H1 (cell line): ENCODE measurements around the gene TMEM117. TPM values are rescaled to one million over a fixed set of nuclear protein-coding genes. Genes with fewer than 3 reads are reported as not detected.

Source experiments
- CTCF ChIA-PET: fragments of 300-600 bp; sonication (Branson Sonifier 250); formaldehyde crosslinking; loops from one replicate; lab custom pipeline; 2021; ENCODE audit not compliant: partially characterized antibody; lab: Charles Lee
- POLR2A ChIA-PET: fragments of 300-600 bp; sonication (Branson Sonifier 250); formaldehyde crosslinking; loops from one replicate; lab custom pipeline; 2021; ENCODE audit warnings: inconsistent platforms; ENCODE audit not compliant: partially characterized antibody; lab: Charles Lee
- DNase-seq, 2 experiments: peaks; one replicate each; pipeline versions ENCODE4 v3.0.0 to v3.0.0-alpha.2; 2010 to 2022; ENCODE audit warnings: low spot score in 2 of 2, low read depth in 1 of 2, mixed read lengths in 1 of 2
- FAIRE-seq: peaks from 2 replicates; lab custom pipeline; 2011; peaks lifted over from hg19 to GRCh38; lab: Jason Lieb, UNC
- H2AFZ ChIP-seq: 2 replicates; pipeline ENCODE4 v1.8.1; 2012; ENCODE audit warnings: low read length, inconsistent platforms
- H2AK5ac ChIP-seq: 2 replicates; pipeline ENCODE4 v1.6.1; 2013; ENCODE audit warnings: low read depth, low read length
- H2BK120ac ChIP-seq: replicated peaks from 2 replicates; pipeline ENCODE3; 2013; ENCODE audit warnings: low read depth, low read length, inconsistent platforms
- H2BK12ac ChIP-seq: 2 replicates; pipeline ENCODE4 v1.6.1; 2013; ENCODE audit warnings: low read depth, low read length
- H2BK15ac ChIP-seq: 2 replicates; pipeline ENCODE4 v1.6.1; 2013; ENCODE audit warnings: low read length
- H2BK20ac ChIP-seq: 2 replicates; pipeline ENCODE4 v1.6.1; 2013; ENCODE audit warnings: low read length
- H2BK5ac ChIP-seq: 2 replicates; pipeline ENCODE4 v1.6.1; 2013; ENCODE audit warnings: low read depth, low read length
- H3K14ac ChIP-seq: 2 replicates; pipeline ENCODE4 v1.6.1; 2013; ENCODE audit warnings: inconsistent platforms; ENCODE audit not compliant: insufficient read length
- H3K18ac ChIP-seq: 2 replicates; pipeline ENCODE4 v1.6.1; 2013; ENCODE audit warnings: low read length; ENCODE audit errors: extremely low read depth
- H3K23ac ChIP-seq: 2 replicates; pipeline ENCODE4 v1.6.1; 2013; ENCODE audit warnings: inconsistent platforms; ENCODE audit not compliant: insufficient read length
- H3K23me2 ChIP-seq: 2 replicates; pipeline ENCODE4 v1.6.1; 2013; ENCODE audit warnings: low read depth, low read length
- H3K27ac ChIP-seq: 2 replicates; pipeline ENCODE4 v1.6.1; 2011; ENCODE audit warnings: low read depth, low read length, inconsistent platforms
- H3K27me3 ChIP-seq, 4 experiments: replicated peaks in 1 of 4; 1 replicate in 1 of 4; 2 replicates in 3 of 4; pipeline versions ENCODE4 v1.6.1 to v1.8.1; 2011 to 2013; ENCODE audit warnings: low read length in 3 of 4, mild to moderate bottlenecking in 3 of 4, inconsistent platforms in 2 of 4, mixed read lengths in 2 of 4, moderate library complexity in 1 of 4; ENCODE audit not compliant: control insufficient read depth in 3 of 4, insufficient read depth in 3 of 4; ENCODE audit errors: extremely low read depth in 1 of 4
- H3K36me3 ChIP-seq, 4 experiments: 2 replicates each; pipeline versions ENCODE4 v1.6.1 to v1.8.1; 2011 to 2013; ENCODE audit warnings: mild to moderate bottlenecking in 4 of 4, low read length in 3 of 4, moderate library complexity in 2 of 4, control low read depth in 1 of 4, inconsistent platforms in 1 of 4; ENCODE audit not compliant: insufficient read depth in 4 of 4, control insufficient read depth in 2 of 4
- H3K4ac ChIP-seq: replicated peaks from 2 replicates; pipeline ENCODE3; 2013; ENCODE audit warnings: low read length, low read depth, mixed read lengths, inconsistent platforms; ENCODE audit not compliant: insufficient read length
- H3K4me1 ChIP-seq, 4 experiments: replicated peaks in 1 of 4; 1 replicate in 1 of 4; 2 replicates in 3 of 4; pipeline versions ENCODE4 v1.6.1 to v1.8.1; 2011 to 2013; ENCODE audit warnings: low read length in 3 of 4, inconsistent platforms in 2 of 4, mixed read lengths in 1 of 4; ENCODE audit not compliant: insufficient read depth in 4 of 4, control insufficient read depth in 3 of 4
- H3K4me2 ChIP-seq, 2 experiments: 2 replicates each; pipeline versions ENCODE4 v1.6.1 to v1.8.1; 2011 to 2013; ENCODE audit warnings: low read depth in 2 of 2, low read length in 2 of 2, control low read depth in 1 of 2, inconsistent platforms in 1 of 2, mild to moderate bottlenecking in 1 of 2; ENCODE audit not compliant: insufficient read depth in 1 of 2
- H3K4me3 ChIP-seq, 4 experiments: fragments of 200-600, 300-600 bp in 1 of 4; sonication (generic), shearing (Covaris generic), sonication (Bioruptor Twin) in 1 of 4; 2 replicates each; pipeline versions ENCODE4 v1.5.1 to v1.8.1; 2011 to 2016; ENCODE audit warnings: low read length in 4 of 4, low read depth in 3 of 4, control low read depth in 2 of 4, inconsistent platforms in 2 of 4, mild to moderate bottlenecking in 2 of 4, mixed read lengths in 1 of 4, moderate library complexity in 1 of 4; ENCODE audit not compliant: insufficient read depth in 2 of 4; ENCODE audit errors: extremely low read depth in 1 of 4
- H3K56ac ChIP-seq: replicated peaks from 2 replicates; pipeline ENCODE3; 2013; ENCODE audit warnings: low read depth, mild to moderate bottlenecking, mixed read lengths, low read length, inconsistent platforms; ENCODE audit not compliant: insufficient read length
- H3K79me1 ChIP-seq: 2 replicates; pipeline ENCODE4 v1.6.1; 2013; ENCODE audit warnings: low read depth, low read length, control low read depth
- H3K79me2 ChIP-seq, 2 experiments: 2 replicates each; pipeline versions ENCODE4 v1.6.1 to v1.8.1; 2012 to 2013; ENCODE audit warnings: low read length in 2 of 2, mild to moderate bottlenecking in 2 of 2, inconsistent platforms in 1 of 2; ENCODE audit not compliant: insufficient read depth in 2 of 2, control insufficient read depth in 1 of 2
- H3K9ac ChIP-seq, 4 experiments: replicated peaks in 1 of 4; 1 replicate in 1 of 4; 2 replicates in 3 of 4; pipeline versions ENCODE4 v1.6.1 to v1.8.1; 2011 to 2013; ENCODE audit warnings: low read depth in 3 of 4, low read length in 3 of 4, control low read depth in 2 of 4, mild to moderate bottlenecking in 2 of 4, moderate library complexity in 2 of 4, inconsistent platforms in 1 of 4; ENCODE audit errors: extremely low read depth in 1 of 4
- H3K9me3 ChIP-seq, 2 experiments: 2 replicates each; pipeline versions ENCODE4 v1.6.1 to v1.8.1; 2012 to 2013; ENCODE audit warnings: mild to moderate bottlenecking in 2 of 2, moderate library complexity in 2 of 2, control low read depth in 1 of 2, inconsistent platforms in 1 of 2, low read depth in 1 of 2, low read length in 1 of 2, mixed read lengths in 1 of 2; ENCODE audit not compliant: insufficient read depth in 2 of 2
- H4K20me1 ChIP-seq, 2 experiments: replicated peaks in 1 of 2; 2 replicates each; pipeline versions ENCODE3 to v1.8.1; 2011 to 2013; ENCODE audit warnings: inconsistent platforms in 2 of 2, low read length in 2 of 2, mild to moderate bottlenecking in 1 of 2; ENCODE audit not compliant: insufficient read depth in 2 of 2, control insufficient read depth in 1 of 2
- H4K5ac ChIP-seq: 2 replicates; pipeline ENCODE4 v1.6.1; 2013; ENCODE audit warnings: low read length, low read depth, mixed read lengths, inconsistent platforms; ENCODE audit not compliant: insufficient read length
- H4K8ac ChIP-seq: 2 replicates; pipeline ENCODE4 v1.8.0; 2013; ENCODE audit warnings: mild to moderate bottlenecking, moderate library complexity, low read length, inconsistent platforms; ENCODE audit not compliant: insufficient read depth; ENCODE audit errors: extremely low read depth
- H4K91ac ChIP-seq: replicated peaks from 2 replicates; pipeline ENCODE3; 2013; ENCODE audit warnings: low read length, mixed read lengths, inconsistent platforms; ENCODE audit not compliant: insufficient read length
- BRCA1 ChIP-seq: IDR thresholded peaks from 2 replicates; pipeline ENCODE4 v1.6.1; 2012; ENCODE audit warnings: low read depth, low read length, improper control_type of control experiment
- CBX5 ChIP-seq: fragments of 300-800, 300-1000 bp; sonication (generic); IDR thresholded peaks from 2 replicates; pipeline ENCODE4 v1.7.1; 2016; ENCODE audit warnings: antibody characterized with exemption, low read length, low read depth
- CREB1 ChIP-seq: IDR thresholded peaks from 2 replicates; pipeline ENCODE4 v1.6.1; 2012; ENCODE audit warnings: inconsistent platforms
- EZH2 ChIP-seq: fragments of 200-600 bp; sonication (generic); IDR thresholded peaks from 2 replicates; pipeline ENCODE4 v1.7.1; 2012; ENCODE audit warnings: low read depth, mild to moderate bottlenecking, moderate library complexity, low read length, inconsistent platforms; ENCODE audit not compliant: severe bottlenecking
- HDAC2 ChIP-seq, 2 experiments: fragments of 300-600 bp in 1 of 2; sonication (generic) in 1 of 2; IDR thresholded peaks; 2 replicates each; pipeline ENCODE4 v1.6.1; 2011 to 2012; ENCODE audit warnings: low read depth in 2 of 2, low read length in 2 of 2, mild to moderate bottlenecking in 2 of 2, moderate library complexity in 2 of 2, borderline replicate concordance in 1 of 2, inconsistent platforms in 1 of 2
- KDM4A ChIP-seq: IDR thresholded peaks from one replicate; pipeline ENCODE4 v1.7.1; 2012; ENCODE audit warnings: low read depth, mild to moderate bottlenecking, moderate library complexity, low read length, inconsistent platforms; ENCODE audit not compliant: severe bottlenecking
- PHF8 ChIP-seq: fragments of 200-600 bp; sonication (generic); conservative IDR thresholded peaks from 2 replicates; pipeline ENCODE4 v1.7.1; 2012; ENCODE audit warnings: low read depth, mild to moderate bottlenecking, inconsistent platforms, low read length, moderate library complexity
- POLR2A ChIP-seq, 2 experiments: IDR thresholded peaks; 1 replicate in 1 of 2; 2 replicates in 1 of 2; pipeline ENCODE4 v1.6.1; 2011; ENCODE audit warnings: low read depth in 2 of 2, low read length in 2 of 2, mild to moderate bottlenecking in 2 of 2; ENCODE audit errors: control extremely low read depth in 1 of 2
- RAD21 ChIP-seq, 2 experiments: IDR thresholded peaks in 1 of 2; conservative IDR thresholded peaks in 1 of 2; 2 replicates each; pipeline ENCODE4 v1.6.1; 2011; ENCODE audit warnings: low read depth in 2 of 2, low read length in 2 of 2, improper control_type of control experiment in 1 of 2, inconsistent platforms in 1 of 2, mild to moderate bottlenecking in 1 of 2, moderate library complexity in 1 of 2
- RXRA ChIP-seq: IDR thresholded peaks from 2 replicates; pipeline ENCODE4 v1.6.1; 2011; ENCODE audit warnings: low read depth, mild to moderate bottlenecking, low read length, moderate library complexity; ENCODE audit not compliant: insufficient read depth
- SAP30 ChIP-seq: fragments of 300-600 bp; sonication (generic); IDR thresholded peaks from 2 replicates; pipeline ENCODE4 v1.7.1; 2012; ENCODE audit warnings: low read length, moderate library complexity, mild to moderate bottlenecking, inconsistent platforms; ENCODE audit not compliant: insufficient read depth, insufficient replicate concordance
- SIX5 ChIP-seq: IDR thresholded peaks from 2 replicates; pipeline ENCODE4 v1.6.1; 2011; ENCODE audit warnings: mild to moderate bottlenecking, low read depth, low read length
- SP2 ChIP-seq: IDR thresholded peaks from 2 replicates; pipeline ENCODE4 v1.6.1; 2012; ENCODE audit warnings: mild to moderate bottlenecking, low read length, inconsistent platforms
- SP4 ChIP-seq: IDR thresholded peaks from 2 replicates; pipeline ENCODE4 v1.6.1; 2012; ENCODE audit warnings: low read length, inconsistent platforms
- TAF1 ChIP-seq: IDR thresholded peaks from 2 replicates; pipeline ENCODE4 v1.6.1; 2011; ENCODE audit warnings: mild to moderate bottlenecking, low read depth, low read length
- ZNF274 ChIP-seq: IDR thresholded peaks from 2 replicates; pipeline ENCODE4 v1.7.0; 2012; ENCODE audit warnings: low read length, borderline replicate concordance; ENCODE audit errors: extremely low read depth
- polyA plus RNA-seq, 7 experiments: library from polyadenylated mRNA; depleted of rRNA in 3 of 7; stranded (reverse) in 5 of 7; unstranded in 2 of 7; fragments of >200 nt in 5 of 7; fragments of 200-250 nt in 2 of 7; gene quantifications; 1 replicate in 5 of 7; 2 replicates in 1 of 7; 4 replicates in 1 of 7; pipeline versions ENCODE4 v1.2.1 to v1.2.3, GENCODE V29; 2011 to 2013; ENCODE audit warnings: missing spikeins in 2 of 7, mixed read lengths in 2 of 7
- total RNA-seq: library from RNA; stranded (reverse); fragmentation: NEBNext Ultra II Directional; extraction: Animal tissue kit (Norgen Biotek cat#: 25700); gene quantifications from 2 replicates; pipeline ENCODE4 v1.2.1, GENCODE V29; 2021

Gene TMEM117
- total and polyA plus RNA-seq, 2 of the 8 experiments (the other 6 are each of a cell fraction or from before 2014, with no cell fraction given): 0.80 to 1.4 TPM

DNA sequence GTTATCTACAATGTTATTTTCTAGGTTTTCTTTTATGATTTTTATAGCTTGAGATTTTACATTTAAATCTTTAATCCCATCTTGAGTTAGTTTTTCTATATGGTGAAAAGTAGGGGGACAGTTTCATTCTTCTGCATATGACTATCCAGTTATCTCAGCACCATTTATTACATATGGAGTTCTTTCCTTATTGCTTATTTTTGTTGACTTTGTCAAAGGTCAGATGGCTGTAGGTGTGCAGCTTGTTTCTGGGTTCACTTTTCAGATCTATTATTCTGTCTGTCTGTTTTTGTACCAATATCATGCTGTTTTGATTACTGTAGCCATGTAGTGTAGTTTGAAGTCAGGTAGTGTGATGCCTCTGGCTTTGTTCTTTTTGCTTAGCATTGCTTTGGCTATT is 477.3 kb downstream of the TMEM117 start:
- Histone ChIP-seq H3K9ac (no peak overlapping the region), H4K91ac (no peak overlapping the region), H2AFZ (no peak overlapping the region), H4K8ac (no peak overlapping the region), H3K27me3 (no peaks in the 10 kb centered on the region), H3K14ac (no peak overlapping the region), H2AK5ac (no peak overlapping the region), H2BK5ac (no peak overlapping the region), H3K4me3 (no peak overlapping the region), H3K18ac (no peak overlapping the region), H3K36me3 (no peaks in the 10 kb centered on the region), H4K5ac (no peak overlapping the region), H3K79me1 (no peaks in the 10 kb centered on the region), H3K4ac (no peak overlapping the region), H3K56ac (no peak overlapping the region), H2BK120ac (no peak overlapping the region), H3K4me2 (no peak overlapping the region), H2BK12ac (no peak overlapping the region), H3K27ac (no peak overlapping the region), H4K20me1 (no peaks in the 10 kb centered on the region), H3K9me3 (no peaks in the 10 kb centered on the region), H3K79me2 (no peaks in the 10 kb centered on the region), H2BK15ac (no peak overlapping the region), H2BK20ac (no peak overlapping the region), H3K23me2 (no peaks in the 10 kb centered on the region), H3K4me1 (no peaks in the 10 kb centered on the region), H3K23ac (no peak overlapping the region)
- no peak for DNase-seq
- ChIA-PET POLR2A (no interaction called here), CTCF (no interaction called here)
- FAIRE-seq: no peak
- no peak for TF ChIP-seq SIX5
- TF ChIP-seq POLR2A (IDR thresholded peaks at IDR 0.05; ENCODE audit: control extremely low read depth in 1 of 2, low read depth in 2 of 2, low read length in 2 of 2): no peak
- no peak for TF ChIP-seq PHF8
- TF ChIP-seq CBX5: no peak
- TF ChIP-seq ZNF274: no peak
- no peak for TF ChIP-seq RXRA
- no peak for TF ChIP-seq HDAC2 (IDR thresholded peaks at IDR 0.05; ENCODE audit: borderline replicate concordance in 1 of 2, low read depth in 2 of 2, low read length in 2 of 2)
- no peak for TF ChIP-seq TAF1
- no peak for TF ChIP-seq BRCA1
- TF ChIP-seq SP2: no peak
- no peak for TF ChIP-seq EZH2
- no peak for TF ChIP-seq RAD21 (IDR thresholded peaks at IDR 0.05 in 1 of 2, conservative IDR thresholded peaks at IDR 0.05 in 1 of 2; ENCODE audit: low read depth in 2 of 2, low read length in 2 of 2)
- no peak for TF ChIP-seq SAP30
- TF ChIP-seq SP4: no peak
- TF ChIP-seq CREB1: no peak
- TF ChIP-seq KDM4A: no peak
